Measurements from ENCODE around the gene PHC2. TPM values are rescaled to one million over a fixed set of nuclear protein-coding genes. Genes with fewer than 3 reads are reported as not detected.

Gene PHC2
- total RNA-seq, 1 experiment from 2014 or later: 176 TPM

DNA sequence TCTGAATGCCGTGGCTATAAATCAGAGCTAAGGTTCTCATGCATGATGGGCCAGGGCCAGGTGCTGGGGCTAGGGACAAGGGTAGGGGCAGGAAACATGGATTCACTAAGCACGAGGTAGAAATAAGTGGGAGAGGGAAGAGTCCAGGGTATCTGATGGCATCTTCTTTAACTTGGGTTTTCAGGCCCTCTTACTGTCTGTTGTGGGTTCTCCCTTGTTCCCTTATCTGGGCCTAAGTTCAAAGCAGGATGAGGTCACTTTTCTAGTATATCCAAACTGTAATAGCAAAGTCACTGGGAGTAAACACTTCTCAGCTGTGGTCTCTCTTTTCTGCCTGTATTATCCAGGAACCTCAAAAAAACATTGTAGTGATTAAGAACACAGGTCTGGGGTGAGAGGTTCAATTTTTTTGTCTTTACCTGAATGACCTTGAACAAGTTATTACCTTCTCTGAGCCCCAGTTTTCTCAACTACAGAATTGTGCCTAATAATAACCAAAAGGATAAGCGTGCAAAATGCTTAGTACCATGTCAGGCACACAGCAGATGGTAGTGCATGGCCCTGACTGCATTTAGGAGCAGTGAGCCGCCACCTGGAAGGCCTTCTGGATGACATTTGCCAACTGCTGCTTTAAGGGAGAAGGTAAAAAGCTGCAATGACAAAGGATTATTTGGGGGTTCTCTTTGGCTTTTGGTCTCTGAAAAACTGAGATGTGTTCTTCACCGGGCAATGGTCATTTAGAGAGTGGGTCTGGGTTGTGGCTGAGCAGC is 56.4 kb downstream of the PHC2 start (continued):
- TF ChIP-seq, protein P1, sequence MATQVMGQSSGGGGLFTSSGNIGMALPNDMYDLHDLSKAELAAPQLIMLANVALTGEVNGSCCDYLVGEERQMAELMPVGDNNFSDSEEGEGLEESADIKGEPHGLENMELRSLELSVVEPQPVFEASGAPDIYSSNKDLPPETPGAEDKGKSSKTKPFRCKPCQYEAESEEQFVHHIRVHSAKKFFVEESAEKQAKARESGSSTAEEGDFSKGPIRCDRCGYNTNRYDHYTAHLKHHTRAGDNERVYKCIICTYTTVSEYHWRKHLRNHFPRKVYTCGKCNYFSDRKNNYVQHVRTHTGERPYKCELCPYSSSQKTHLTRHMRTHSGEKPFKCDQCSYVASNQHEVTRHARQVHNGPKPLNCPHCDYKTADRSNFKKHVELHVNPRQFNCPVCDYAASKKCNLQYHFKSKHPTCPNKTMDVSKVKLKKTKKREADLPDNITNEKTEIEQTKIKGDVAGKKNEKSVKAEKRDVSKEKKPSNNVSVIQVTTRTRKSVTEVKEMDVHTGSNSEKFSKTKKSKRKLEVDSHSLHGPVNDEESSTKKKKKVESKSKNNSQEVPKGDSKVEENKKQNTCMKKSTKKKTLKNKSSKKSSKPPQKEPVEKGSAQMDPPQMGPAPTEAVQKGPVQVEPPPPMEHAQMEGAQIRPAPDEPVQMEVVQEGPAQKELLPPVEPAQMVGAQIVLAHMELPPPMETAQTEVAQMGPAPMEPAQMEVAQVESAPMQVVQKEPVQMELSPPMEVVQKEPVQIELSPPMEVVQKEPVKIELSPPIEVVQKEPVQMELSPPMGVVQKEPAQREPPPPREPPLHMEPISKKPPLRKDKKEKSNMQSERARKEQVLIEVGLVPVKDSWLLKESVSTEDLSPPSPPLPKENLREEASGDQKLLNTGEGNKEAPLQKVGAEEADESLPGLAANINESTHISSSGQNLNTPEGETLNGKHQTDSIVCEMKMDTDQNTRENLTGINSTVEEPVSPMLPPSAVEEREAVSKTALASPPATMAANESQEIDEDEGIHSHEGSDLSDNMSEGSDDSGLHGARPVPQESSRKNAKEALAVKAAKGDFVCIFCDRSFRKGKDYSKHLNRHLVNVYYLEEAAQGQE (IDR thresholded peaks at IDR 0.05; ENCODE audit: low read depth): no peak
- TF ChIP-seq POLR2A (IDR thresholded peaks at IDR 0.05; ENCODE audit: borderline replicate concordance, extremely low read depth, insufficient read depth, insufficient read length) (no peak), CEBPB (IDR thresholded peaks at IDR 0.05; ENCODE audit: low read depth) (no peak), YY1 (IDR thresholded peaks at IDR 0.05; ENCODE audit: extremely low read depth, insufficient replicate concordance, low read depth, low read length) (no peak), RAD21 (IDR thresholded peaks at IDR 0.05; ENCODE audit: low read depth) (no peak)
- TF ChIP-seq, protein P2, sequence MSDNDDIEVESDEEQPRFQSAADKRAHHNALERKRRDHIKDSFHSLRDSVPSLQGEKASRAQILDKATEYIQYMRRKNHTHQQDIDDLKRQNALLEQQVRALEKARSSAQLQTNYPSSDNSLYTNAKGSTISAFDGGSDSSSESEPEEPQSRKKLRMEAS (IDR thresholded peaks at IDR 0.05): no peak

DNA sequence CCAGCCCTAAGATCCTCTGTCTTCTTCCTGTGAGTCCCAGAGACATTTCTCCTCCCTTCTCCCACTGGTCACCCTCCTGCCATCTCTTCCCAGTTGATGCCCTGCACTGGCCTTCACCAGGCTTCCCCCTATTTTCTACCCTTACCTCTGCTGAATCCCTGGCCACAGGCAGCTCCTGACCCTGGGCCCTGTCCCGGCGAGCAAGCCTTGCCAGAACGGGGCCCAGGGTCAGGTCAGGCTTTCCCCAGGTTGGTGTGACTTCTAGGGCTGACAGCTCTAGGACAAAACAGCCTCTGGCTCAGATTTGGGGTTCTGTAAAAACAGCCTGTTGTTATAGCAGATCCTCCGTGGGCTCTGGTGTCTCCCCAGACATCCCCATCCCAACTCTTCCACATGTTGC is 57.3 kb downstream of the PHC2 start:
- Histone ChIP-seq H3K27ac (ENCODE audit: low read depth, low read length) (no peak overlapping the region), H3K9me3 (ENCODE audit: control insufficient read depth in 1 of 2, insufficient read depth in 1 of 2, low read depth in 1 of 2, low read length in 2 of 2) (no peaks in the 10 kb centered on the region), H3K9ac (ENCODE audit: low read length) (no peak overlapping the region), H3K36me3 (ENCODE audit: control insufficient read depth in 1 of 2, insufficient read depth in 2 of 2, low read length in 2 of 2) (peaks cover 25 to 56% of the 10 kb centered on the region in 2 experiments; a peak in 3 of 4 replicates), H2AFZ (ENCODE audit: low read depth, low read length, poor library complexity, severe bottlenecking) (no peak overlapping the region), H3K4me1 (ENCODE audit: control insufficient read depth in 1 of 2, insufficient read depth in 2 of 2, low read length in 2 of 2) (peaks cover 13 to 17% of the 10 kb centered on the region in 2 experiments; a peak in 3 of 4 replicates), H3K4me3 (replicated peaks in 1 of 2; ENCODE audit: low read depth in 1 of 2, low read length in 2 of 2) (no peak overlapping the region), H4K20me1 (ENCODE audit: insufficient read depth) (no peaks in the 10 kb centered on the region), H3K9me2 (ENCODE audit: insufficient read depth) (no peaks in the 10 kb centered on the region), H3K79me2 (ENCODE audit: insufficient read depth, low read length) (peaks cover 26% of the 10 kb centered on the region), H3K4me2 (ENCODE audit: low read length) (no peak overlapping the region), H3K27me3 (ENCODE audit: insufficient read depth, low read length) (no peaks in the 10 kb centered on the region)
- no peak for TF ChIP-seq ELF1 (IDR thresholded peaks at IDR 0.05; ENCODE audit: borderline replicate concordance, low read depth)
- TF ChIP-seq EZH2phosphoT487 (IDR thresholded peaks at IDR 0.05; ENCODE audit: borderline replicate concordance): no peak
- TF ChIP-seq SRF (IDR thresholded peaks at IDR 0.05; ENCODE audit: low read depth): no peak
- TF ChIP-seq, protein P1 (IDR thresholded peaks at IDR 0.05; ENCODE audit: low read depth): no peak
- no peak for TF ChIP-seq SIN3A (IDR thresholded peaks at IDR 0.05; ENCODE audit: low read depth)
- no peak for TF ChIP-seq ZNF274 (IDR thresholded peaks at IDR 0.05; ENCODE audit: low read depth, low read length)
- no peak for TF ChIP-seq POLR2AphosphoS5 (IDR thresholded peaks at IDR 0.05; ENCODE audit: low read depth, low read length)
- no peak for TF ChIP-seq CEBPB (IDR thresholded peaks at IDR 0.05; ENCODE audit: low read depth)
- TF ChIP-seq EZH2 (IDR thresholded peaks at IDR 0.05): no peak
- TF ChIP-seq YY1 (IDR thresholded peaks at IDR 0.05; ENCODE audit: extremely low read depth, insufficient replicate concordance, low read depth, low read length): no peak
- TF ChIP-seq CBX3 (IDR thresholded peaks at IDR 0.05; ENCODE audit: low read depth): no peak
- TF ChIP-seq SP1 (IDR thresholded peaks at IDR 0.05; ENCODE audit: low read depth): no peak
- TF ChIP-seq FOSL1 (IDR thresholded peaks at IDR 0.05; ENCODE audit: low read depth): no peak
- TF ChIP-seq, protein P3, sequence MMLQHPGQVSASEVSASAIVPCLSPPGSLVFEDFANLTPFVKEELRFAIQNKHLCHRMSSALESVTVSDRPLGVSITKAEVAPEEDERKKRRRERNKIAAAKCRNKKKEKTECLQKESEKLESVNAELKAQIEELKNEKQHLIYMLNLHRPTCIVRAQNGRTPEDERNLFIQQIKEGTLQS (IDR thresholded peaks at IDR 0.05): no peak
- TF ChIP-seq EGR1 (IDR thresholded peaks at IDR 0.05; ENCODE audit: low read depth): no peak
- no peak for TF ChIP-seq RAD21 (IDR thresholded peaks at IDR 0.05; ENCODE audit: low read depth)
- ChIA-PET RAD21 (ENCODE audit: low non-redundant PET in 1 of 2, low total read pairs in 2 of 2, uncharacterized antibody in 2 of 2, unreplicated experiment in 2 of 2) (no interaction called here), CTCF (no interaction called here), POLR2A (no interaction called here)
- no TSS peak for BruUV-seq (replicated peaks)
- intact Hi-C loops (cut with micrococcal nuclease): no loop called here
- DNase-seq (ENCODE audit: low read depth, low spot score) (no peak), ATAC-seq (no peak)

Data from HCT116 (cell line).